OCI-LY3 (cell line): Measurements from ENCODE around the gene RPL22L1.

ENCODE experiments used
- H2AFZ ChIP-seq: fragments of 200-600, 300-600 bp; shearing (Covaris generic); 2 replicates; pipeline ENCODE4 v1.6.0; 2014; ENCODE audit warnings: antibody characterized with exemption, low read depth, low read length
- H3K27ac ChIP-seq: fragments of 200-600, 300-600 bp; sonication (generic); 2 replicates; pipeline ENCODE4 v1.5.1; 2014; ENCODE audit warnings: mild to moderate bottlenecking, low read length, moderate library complexity, mixed read lengths
- H3K27me3 ChIP-seq: fragments of 200-600, 300-600 bp; sonication (generic); 2 replicates; pipeline ENCODE4 v1.6.1; 2014; ENCODE audit warnings: low read depth, low read length, mixed read lengths
- H3K36me3 ChIP-seq: fragments of 200-600, 300-600 bp; sonication (generic); replicated peaks from 2 replicates; pipeline ENCODE3; 2014; ENCODE audit warnings: low read depth, low read length, mixed read lengths
- H3K4me1 ChIP-seq: fragments of 300-600, 200-600 bp; sonication (generic); 2 replicates; pipeline ENCODE4 v1.6.1; 2014; ENCODE audit warnings: low read length, mixed read lengths
- H3K4me2 ChIP-seq: fragments of 200-600, 300-600 bp; sonication (generic); 2 replicates; pipeline ENCODE4 v1.6.1; 2014; ENCODE audit warnings: low read length, mixed read lengths
- H3K4me3 ChIP-seq: fragments of 300-600, 200-600 bp; sonication (generic); 2 replicates; pipeline ENCODE4 v1.5.1; 2014; ENCODE audit warnings: antibody characterized with exemption, mild to moderate bottlenecking, low read length, moderate library complexity
- H3K79me2 ChIP-seq: fragments of 300-600, 200-600 bp; shearing (Covaris generic); 2 replicates; pipeline ENCODE4 v1.6.1; 2014; ENCODE audit warnings: mild to moderate bottlenecking, low read length, mixed read lengths
- H3K9ac ChIP-seq: fragments of 300-600, 200-600 bp; shearing (Covaris generic); 2 replicates; pipeline ENCODE4 v1.6.0; 2014; ENCODE audit warnings: mild to moderate bottlenecking, low read length, moderate library complexity
- H3K9me3 ChIP-seq: fragments of 200-600, 300-600 bp; shearing (Covaris generic); 2 replicates; pipeline ENCODE4 v1.6.1; 2014; ENCODE audit warnings: low read length, mixed read lengths; ENCODE audit not compliant: insufficient read depth
- H4K20me1 ChIP-seq: fragments of 200-600, 300-600 bp; sonication (generic); 2 replicates; pipeline ENCODE4 v1.6.1; 2016; ENCODE audit warnings: low read length, mixed read lengths; ENCODE audit not compliant: insufficient read depth
- CTCF ChIP-seq: fragments of 200-600, 300-600 bp; sonication (generic); IDR thresholded peaks from 2 replicates; pipeline ENCODE4 v1.5.1; 2014; ENCODE audit warnings: antibody characterized with exemption, low read length, low read depth
- EZH2phosphoT487 ChIP-seq: fragments of 200-600 bp; shearing (Covaris generic); IDR thresholded peaks from 2 replicates; pipeline ENCODE4 v1.6.1; 2018; ENCODE audit warnings: antibody characterized with exemption, mixed run types, low read depth

The RPL22L1 gene

GRCh38 chr3:170910542-170910941 is 40.5 kb upstream of the RPL22L1 start:
- H3K27me3 ChIP-seq, result no peaks in the 10 kb centered on the region
- no peaks in the 10 kb centered on the region for H4K20me1 ChIP-seq
- H3K4me1 ChIP-seq, result peaks cover 16% of the 10 kb centered on the region
- no peak overlapping the region for H3K9ac ChIP-seq
- no peak overlapping the region for H2AFZ ChIP-seq
- H3K79me2 ChIP-seq, result no peaks in the 10 kb centered on the region; the same call in 1 of the 2 replicates
- H3K4me3 ChIP-seq, result no peak overlapping the region
- H3K36me3 ChIP-seq, result peaks cover 3% of the 10 kb centered on the region
- peaks cover 4% of the 10 kb centered on the region; the same call in 1 of the 2 replicates for H3K9me3 ChIP-seq
- no peak overlapping the region for H3K4me2 ChIP-seq
- no peak overlapping the region for H3K27ac ChIP-seq
- TF ChIP-seq CTCF, result no peak
- no peak for TF ChIP-seq EZH2phosphoT487

GRCh38 chr3:170909129-170909903 is 39.3 kb upstream of the RPL22L1 start:
- peak overlapping the region; percentile 99; the same call in 1 of the 2 replicates for H3K4me2 ChIP-seq
- peaks cover 4% of the 10 kb centered on the region; the same call in 1 of the 2 replicates for H3K9me3 ChIP-seq
- H3K4me1 ChIP-seq, result peaks cover 16% of the 10 kb centered on the region
- H3K79me2 ChIP-seq, result no peaks in the 10 kb centered on the region; the same call in 1 of the 2 replicates
- peak overlapping the region; percentile 85 for H2AFZ ChIP-seq
- TF ChIP-seq CTCF (no peak), EZH2phosphoT487 (no peak)
- peak overlapping the region; percentile 85; the same call in 1 of the 2 replicates for H3K4me3 ChIP-seq
- peaks cover 3% of the 10 kb centered on the region for H3K36me3 ChIP-seq
- H3K9ac ChIP-seq, result no peak overlapping the region
- no peaks in the 10 kb centered on the region for H3K27me3 ChIP-seq
- no peaks in the 10 kb centered on the region for H4K20me1 ChIP-seq
- H3K27ac ChIP-seq, result no peak overlapping the region

GRCh38 chr3:170908235-170909116 is 38.5 kb upstream of the RPL22L1 start, which contains the start of gene EIF5A2:
Gene EIF5A2 (minus strand): TSS chr3:170908637. CDS start chr3:170907806, 831 bp downstream.
- H3K27ac ChIP-seq, result no peak within 1 kb of the TSS
- H3K9me3 ChIP-seq, result peaks cover 4% of the 10 kb centered on the region; the same call in 1 of the 2 replicates
- H3K4me1 ChIP-seq, result peaks cover 16% of the 10 kb centered on the region
- H2AFZ ChIP-seq, result peak within 1 kb of the TSS; percentile 85
- H3K79me2 ChIP-seq, result no peaks in the 10 kb centered on the region; the same call in 1 of the 2 replicates
- peak within 1 kb of the TSS; percentile 75 for H3K9ac ChIP-seq
- peak within 1 kb of the TSS; percentile 85 for H3K4me3 ChIP-seq
- TF ChIP-seq EZH2phosphoT487, result no peak
- TF ChIP-seq CTCF, result no peak
- H3K36me3 ChIP-seq, result peaks cover 3% of the 10 kb centered on the region
- H4K20me1 ChIP-seq, result no peaks in the 10 kb centered on the region
- H3K4me2 ChIP-seq, result peak within 1 kb of the TSS; percentile 99
- no peaks in the 10 kb centered on the region for H3K27me3 ChIP-seq
